Measurements from ENCODE around the gene PHTF1.
"Not testable (repeated sequence)": the region's sequence is repeated elsewhere in the genome, so short reads cannot be mapped to it uniquely, and the experiment has no call there.

Gene PHTF1

GRCh38 chr1:113744114-113744513 is 15.2 kb downstream of the PHTF1 start:
- no peak for TF ChIP-seq CTCF (IDR thresholded peaks at IDR 0.05)
- Histone ChIP-seq H3K27me3 (ENCODE audit: control insufficient read depth, insufficient read depth, low read length) (no peaks in the 10 kb centered on the region), H3K4me1 (no peaks in the 10 kb centered on the region), H3K27ac (no peak overlapping the region), H3K36me3 (ENCODE audit: control insufficient read depth, insufficient read depth, low read length) (no peaks in the 10 kb centered on the region), H3K79me2 (no peaks in the 10 kb centered on the region), H3K9ac (no peak overlapping the region), H3K4me3 (ENCODE audit: low read depth, low read length) (no peak overlapping the region), H3K9me3 (ENCODE audit: control insufficient read depth, low read length) (no peaks in the 10 kb centered on the region), H3K4me2 (ENCODE audit: low read length) (no peak overlapping the region), H2AFZ (no peak overlapping the region)

- H3K79me2 ChIP-seq, result no peaks in the 10 kb centered on the region
- TF ChIP-seq CTCF (IDR thresholded peaks at IDR 0.05), result no peak
- no peak overlapping the region for H3K4me2 ChIP-seq (ENCODE audit: low read length)
- no peak overlapping the region for H3K9ac ChIP-seq
- H3K27me3 ChIP-seq (ENCODE audit: control insufficient read depth, insufficient read depth, low read length), result no peaks in the 10 kb centered on the region
- no peak overlapping the region for H3K4me3 ChIP-seq (ENCODE audit: low read depth, low read length)
- no peaks in the 10 kb centered on the region for H3K36me3 ChIP-seq (ENCODE audit: control insufficient read depth, insufficient read depth, low read length)
- no peak overlapping the region for H3K27ac ChIP-seq
- no peaks in the 10 kb centered on the region for H3K9me3 ChIP-seq (ENCODE audit: control insufficient read depth, low read length)
- H2AFZ ChIP-seq, result no peak overlapping the region
- H3K4me1 ChIP-seq, result no peaks in the 10 kb centered on the region
Measured at GRCh38 chr1:113742515-113742914, 16.8 kb downstream of the PHTF1 start.

- Histone ChIP-seq H2AFZ (no peak overlapping the region), H3K4me1 (no peaks in the 10 kb centered on the region), H3K27me3 (ENCODE audit: control insufficient read depth, insufficient read depth, low read length) (no peaks in the 10 kb centered on the region), H3K9ac (no peak overlapping the region), H3K4me3 (ENCODE audit: low read depth, low read length) (no peak overlapping the region), H3K36me3 (ENCODE audit: control insufficient read depth, insufficient read depth, low read length) (no peaks in the 10 kb centered on the region), H3K4me2 (ENCODE audit: low read length) (no peak overlapping the region), H3K9me3 (ENCODE audit: control insufficient read depth, low read length) (no peaks in the 10 kb centered on the region), H3K79me2 (no peaks in the 10 kb centered on the region), H3K27ac (no peak overlapping the region)
- no peak for TF ChIP-seq CTCF (IDR thresholded peaks at IDR 0.05)
Measured at GRCh38 chr1:113734357-113735055, 24.8 kb downstream of the PHTF1 start.

GRCh38 chr1:113732802-113733201 is 26.5 kb downstream of the PHTF1 start:
- Histone ChIP-seq H3K9ac (no peak overlapping the region), H3K4me2 (ENCODE audit: low read length) (no peak overlapping the region), H3K36me3 (ENCODE audit: control insufficient read depth, insufficient read depth, low read length) (no peaks in the 10 kb centered on the region), H3K4me1 (no peaks in the 10 kb centered on the region), H3K79me2 (no peaks in the 10 kb centered on the region), H2AFZ (no peak overlapping the region), H3K9me3 (ENCODE audit: control insufficient read depth, low read length) (no peaks in the 10 kb centered on the region), H3K27me3 (ENCODE audit: control insufficient read depth, insufficient read depth, low read length) (no peaks in the 10 kb centered on the region), H3K4me3 (ENCODE audit: low read depth, low read length) (no peak overlapping the region), H3K27ac (no peak overlapping the region)
- TF ChIP-seq CTCF (IDR thresholded peaks at IDR 0.05), result no peak

GRCh38 chr1:113721010-113721409 is 38.3 kb downstream of the PHTF1 start:
- H3K4me3 ChIP-seq (ENCODE audit: low read depth, low read length), result no peak overlapping the region
- no peaks in the 10 kb centered on the region for H3K27me3 ChIP-seq (ENCODE audit: control insufficient read depth, insufficient read depth, low read length)
- no peaks in the 10 kb centered on the region for H3K79me2 ChIP-seq
- no peak overlapping the region for H3K27ac ChIP-seq
- no peak overlapping the region for H2AFZ ChIP-seq
- no peak for TF ChIP-seq CTCF (IDR thresholded peaks at IDR 0.05)
- H3K4me2 ChIP-seq (ENCODE audit: low read length), result no peak overlapping the region
- no peaks in the 10 kb centered on the region for H3K9me3 ChIP-seq (ENCODE audit: control insufficient read depth, low read length)
- H3K4me1 ChIP-seq, result no peaks in the 10 kb centered on the region
- H3K9ac ChIP-seq, result no peak overlapping the region
- no peaks in the 10 kb centered on the region for H3K36me3 ChIP-seq (ENCODE audit: control insufficient read depth, insufficient read depth, low read length)

- H3K27me3 ChIP-seq (ENCODE audit: control insufficient read depth, insufficient read depth, low read length); H3K36me3 ChIP-seq (ENCODE audit: control insufficient read depth, insufficient read depth, low read length); H3K4me1 ChIP-seq; H3K79me2 ChIP-seq; H3K4me3 ChIP-seq (ENCODE audit: low read depth, low read length); H3K4me2 ChIP-seq (ENCODE audit: low read length); H3K27ac ChIP-seq; H3K9ac ChIP-seq; H3K9me3 ChIP-seq (ENCODE audit: control insufficient read depth, low read length); H2AFZ ChIP-seq: not testable (repeated sequence)
Measured at GRCh38 chr1:113718621-113719020, 40.7 kb downstream of the PHTF1 start.

- H3K79me2 ChIP-seq; H3K9me3 ChIP-seq (ENCODE audit: control insufficient read depth, low read length); H3K4me3 ChIP-seq (ENCODE audit: low read depth, low read length); H3K4me2 ChIP-seq (ENCODE audit: low read length); H3K36me3 ChIP-seq (ENCODE audit: control insufficient read depth, insufficient read depth, low read length); H3K27ac ChIP-seq; H3K27me3 ChIP-seq (ENCODE audit: control insufficient read depth, insufficient read depth, low read length); H3K4me1 ChIP-seq; H3K9ac ChIP-seq; H2AFZ ChIP-seq: not testable (repeated sequence)
Measured at GRCh38 chr1:113717506-113717905, 41.8 kb downstream of the PHTF1 start.
